IPS-NIHi7 (cell line): ENCODE data around the gene TFCP2.
A peak's percentile ranks its signal among the peaks of the same experiment; 100 is the strongest.
"Not testable (repeated sequence)": the region's sequence is repeated elsewhere in the genome, so short reads cannot be mapped to it uniquely, and the experiment has no call there.

ENCODE experiments used
- DNase-seq: peaks from one replicate; pipeline ENCODE4 v3.0.0; 2012; ENCODE audit warnings: mixed read lengths; ENCODE audit errors: extremely low spot score

TFCP2 gene

GRCh38 chr12:51172515-51173431 lies at the start of gene TFCP2:
TSS of gene TFCP2 (minus strand) at chr12:51173135. CDS start at chr12:51172422, 713 bp downstream.
- DNase-seq = peak; percentile 98

DNA sequence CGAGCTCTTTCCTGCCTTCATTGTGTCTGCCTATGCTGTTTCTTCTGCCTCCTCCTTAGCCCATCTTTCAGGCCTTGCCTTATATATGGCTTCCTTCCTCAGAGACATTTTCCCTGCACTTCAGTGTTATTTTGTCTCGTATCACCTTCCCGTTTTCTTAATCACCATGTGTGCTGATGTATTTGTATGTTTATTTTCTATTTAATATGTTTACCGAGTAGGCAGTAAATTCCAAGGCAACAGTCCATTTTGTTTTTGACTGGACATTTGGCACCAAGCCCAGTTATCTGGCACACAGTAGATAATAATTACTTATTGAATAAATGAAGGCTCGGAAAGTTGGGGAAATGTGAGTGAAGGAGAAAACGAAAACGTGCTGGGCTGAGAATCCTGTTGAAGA lies 49.5 kb upstream of the TFCP2 start:
- no peak for DNase-seq

DNA sequence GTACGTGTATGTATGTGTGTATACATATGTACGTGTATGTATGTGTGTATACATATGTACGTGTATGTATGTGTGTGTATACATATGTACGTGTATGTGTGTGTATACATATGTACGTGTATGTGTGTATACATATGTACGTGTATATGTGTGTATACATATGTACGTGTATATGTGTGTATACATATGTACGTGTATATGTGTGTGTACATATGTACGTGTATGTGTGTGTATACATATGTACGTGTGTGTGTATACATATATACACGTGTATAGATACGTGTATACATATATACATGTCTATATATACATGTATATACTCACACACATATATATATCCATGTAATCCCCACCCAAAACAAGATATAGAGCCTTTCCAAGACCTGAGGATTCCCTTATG lies 46.9 kb upstream of the TFCP2 start:
- not testable (repeated sequence) for DNase-seq

GRCh38 chr12:51219322-51219721 lies 46.4 kb upstream of the TFCP2 start:
- no peak for DNase-seq

- peak; percentile 36 for DNase-seq
Measured at GRCh38 chr12:51218607-51219161, 45.7 kb upstream of the TFCP2 start.

DNA sequence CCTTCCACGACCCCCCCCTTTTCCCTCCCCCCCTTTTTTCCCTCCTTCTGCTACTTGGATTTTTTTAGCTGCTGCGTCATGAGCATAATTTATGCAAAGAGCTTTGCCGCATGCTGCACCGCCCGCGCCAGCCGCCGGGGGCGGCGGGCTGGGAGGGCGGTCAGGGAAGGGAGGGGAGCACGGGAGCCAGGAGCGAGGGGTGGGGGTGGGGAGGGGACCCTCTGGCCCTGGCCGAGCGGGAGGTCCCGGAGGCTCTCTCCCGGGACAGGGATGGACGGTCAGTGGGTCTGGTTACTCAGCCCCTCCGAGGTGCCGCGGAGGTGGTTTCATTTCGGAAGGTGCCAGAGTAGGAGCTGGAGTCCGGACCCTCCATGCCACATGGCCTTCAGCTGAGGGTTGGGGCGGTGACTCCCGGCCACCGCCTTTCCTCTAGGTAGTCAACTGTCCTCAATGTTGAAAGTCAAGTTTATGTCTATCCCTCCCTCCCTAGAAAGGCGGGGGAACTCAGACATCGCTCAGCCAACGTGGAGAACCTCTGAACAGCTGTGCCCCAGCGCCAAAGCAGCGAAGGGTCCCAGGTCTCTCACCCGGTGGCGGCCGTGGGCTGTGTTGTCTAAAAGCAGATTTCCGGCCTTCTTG lies 45.2 kb upstream of the TFCP2 start, which contains the start of gene POU6F1:
POU6F1 (minus strand) TSS at position 95 of the 639 bp plus-strand sequence. CDS start 11,226 bp downstream, outside the sequence.
- peak; percentile 94 for DNase-seq

- DNase-seq = peak; percentile 85
Measured at GRCh38 chr12:51217133-51217967, 44.4 kb upstream of the TFCP2 start.

- no peak for DNase-seq
Measured at GRCh38 chr12:51216642-51217041, 43.7 kb upstream of the TFCP2 start.

- DNase-seq = no peak
Measured at GRCh38 chr12:51214895-51215294, 42.0 kb upstream of the TFCP2 start.

DNA sequence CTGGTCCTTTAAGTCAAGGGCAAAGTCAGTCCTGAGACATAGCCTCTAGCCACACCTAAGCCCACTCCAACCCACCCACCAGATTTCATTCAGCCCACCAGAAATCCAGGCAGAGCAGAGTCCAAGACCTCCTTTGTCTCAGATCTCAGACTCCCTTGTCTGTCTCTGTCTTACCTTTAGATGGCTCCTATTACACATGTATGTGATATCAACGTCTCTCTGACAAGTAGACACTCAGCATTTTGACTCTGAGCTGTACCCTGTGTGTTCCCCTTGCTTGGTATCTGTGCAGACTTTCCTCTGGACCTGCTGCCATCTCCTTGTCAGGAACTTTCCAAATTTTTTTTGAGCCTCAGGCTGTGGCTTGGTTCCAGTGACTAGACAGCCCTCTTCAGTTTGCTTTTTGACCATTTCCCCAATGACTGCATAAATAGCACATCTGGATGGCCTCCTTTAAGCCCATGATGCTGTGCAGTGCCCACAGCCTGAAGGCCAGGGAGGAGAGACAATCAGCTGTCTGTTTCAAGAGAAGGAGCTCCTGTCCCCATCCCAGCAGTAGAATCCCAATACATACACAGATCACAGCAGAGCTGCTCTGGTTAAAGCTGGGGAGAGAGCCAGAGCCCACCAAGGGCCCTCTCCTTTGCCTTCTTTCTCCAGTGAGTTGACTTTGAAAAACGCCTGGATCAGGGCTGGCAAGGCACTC lies 37.9 kb upstream of the TFCP2 start:
- DNase-seq = no peak

GRCh38 chr12:51209259-51209658 lies 36.3 kb upstream of the TFCP2 start:
- no peak for DNase-seq

DNA sequence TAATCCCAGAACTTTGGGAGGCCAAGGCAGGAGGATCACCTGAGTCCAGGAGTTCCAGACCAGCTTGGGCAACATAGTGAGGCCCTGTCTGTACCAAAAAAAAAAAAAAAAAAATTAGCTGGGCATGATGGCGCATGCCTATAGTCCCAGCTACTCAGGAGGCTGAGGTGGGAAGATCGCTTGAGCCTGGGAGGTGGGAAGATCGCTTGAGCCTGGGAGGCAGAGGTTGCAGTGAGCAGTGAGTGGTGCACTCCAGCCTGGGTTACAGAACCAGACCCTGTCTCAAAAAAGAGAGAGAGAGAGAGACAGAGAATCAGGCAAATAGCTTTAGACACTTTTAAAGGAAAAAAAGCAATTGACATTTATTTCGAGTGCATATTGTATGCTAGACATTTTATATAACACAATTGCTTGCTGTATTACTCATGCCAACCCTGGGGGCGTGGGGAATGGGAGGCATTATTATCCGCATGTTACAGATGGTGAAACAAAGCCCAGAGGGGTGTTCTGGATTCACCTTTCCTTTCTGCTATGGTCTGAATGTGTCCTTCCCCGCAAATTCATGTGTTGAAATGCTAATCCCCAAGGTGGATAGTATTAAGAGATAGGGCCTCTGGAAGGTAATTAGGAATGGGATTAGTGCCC lies 35.2 kb upstream of the TFCP2 start:
- DNase-seq = no peak

DNA sequence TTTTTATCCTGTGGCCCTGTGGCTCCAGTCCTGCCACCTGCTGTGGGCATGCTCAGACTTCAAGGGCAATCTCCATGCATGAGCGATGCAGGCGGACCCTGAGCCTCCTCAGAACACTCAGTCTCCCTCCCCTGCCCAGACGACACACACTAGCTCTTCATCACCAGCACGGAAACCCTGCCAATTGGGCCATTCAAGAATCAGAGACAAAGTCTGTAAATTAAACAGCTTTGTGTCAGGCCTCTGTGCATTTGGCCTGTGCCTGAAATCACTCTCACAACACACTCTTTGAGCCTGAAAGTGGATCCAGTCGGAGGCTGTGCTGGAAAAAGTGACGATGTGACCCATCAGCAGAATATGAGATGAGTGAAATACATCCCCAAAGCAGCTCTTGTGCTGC lies 32.4 kb upstream of the TFCP2 start:
- DNase-seq = no peak

DNA sequence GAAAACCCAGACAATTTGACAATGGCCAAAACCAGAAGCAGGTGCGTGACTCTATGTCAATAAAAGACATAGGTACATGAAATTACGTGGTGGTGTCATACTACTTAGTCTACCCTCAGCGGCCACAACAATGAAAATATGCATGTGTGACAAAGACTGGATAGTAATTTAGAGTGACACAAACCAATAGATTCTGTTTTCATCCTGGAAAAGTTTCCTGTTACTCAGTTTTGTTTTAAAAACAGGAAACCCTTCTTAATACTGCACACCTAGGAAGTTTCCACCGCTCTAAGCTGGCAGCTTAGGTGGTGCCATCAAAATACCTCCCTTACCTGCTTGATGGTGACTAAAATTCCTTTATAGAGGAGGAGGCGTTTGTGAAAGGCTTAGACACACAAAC lies 29.8 kb upstream of the TFCP2 start:
- no peak for DNase-seq

GRCh38 chr12:51200806-51201205 lies 27.9 kb upstream of the TFCP2 start:
- no peak for DNase-seq

- DNase-seq = no peak
Measured at GRCh38 chr12:51200156-51200555, 27.2 kb upstream of the TFCP2 start.

DNA sequence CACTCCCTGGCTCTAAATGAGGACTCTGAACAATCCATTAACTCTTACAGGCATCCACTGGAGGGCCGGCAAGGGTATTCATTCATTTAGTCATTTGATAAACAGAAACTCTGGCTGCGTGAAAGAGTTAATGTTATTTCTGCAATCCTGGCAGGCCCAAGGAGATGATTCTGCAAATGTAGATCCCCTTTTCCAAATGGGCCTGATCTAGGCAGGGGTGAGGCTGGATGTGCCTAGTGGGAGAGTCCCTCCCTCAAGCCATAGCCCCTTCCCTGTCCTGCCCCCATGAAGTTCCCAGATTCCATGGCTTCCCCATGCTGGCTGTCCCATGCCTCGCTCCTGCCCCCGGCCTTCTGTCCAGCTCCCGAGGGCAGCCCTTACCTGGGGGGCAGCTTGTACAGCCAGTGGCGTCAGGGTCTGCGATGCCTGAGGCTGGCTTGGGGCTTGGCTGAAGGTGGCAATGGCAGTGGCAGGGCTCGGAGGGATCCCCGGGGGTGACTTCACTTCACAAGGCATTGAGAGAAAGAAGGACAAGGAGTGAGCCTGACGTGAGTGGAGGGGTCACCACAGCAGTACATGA lies 26.5 kb upstream of the TFCP2 start:
- no peak for DNase-seq

GRCh38 chr12:51198568-51199365 lies 25.8 kb upstream of the TFCP2 start:
- no peak for DNase-seq
